H9 (cell line): Measurements from ENCODE around the gene EHD4. TPM values are rescaled to one million over a fixed set of nuclear protein-coding genes. Genes with fewer than 3 reads are reported as not detected.
A peak's percentile ranks its signal among the peaks of the same experiment; 100 is the strongest.

Experiments
- DNase-seq: peaks from one replicate; pipeline ENCODE4 v3.0.0-alpha.2; 2017
- H2AFZ ChIP-seq: one replicate; pipeline ENCODE4 v1.6.1; 2013; ENCODE audit warnings: mild to moderate bottlenecking, low read length, control low read depth, moderate library complexity
- H2AK5ac ChIP-seq: 2 replicates; pipeline ENCODE4 v1.6.1; 2013; ENCODE audit warnings: low read length, control low read depth, mixed read lengths; ENCODE audit not compliant: insufficient read length
- H2BK120ac ChIP-seq: one replicate; pipeline ENCODE4 v1.6.1; 2013; ENCODE audit warnings: low read depth, mild to moderate bottlenecking, low read length, control low read depth, inconsistent platforms; ENCODE audit not compliant: poor library complexity, severe bottlenecking
- H2BK12ac ChIP-seq: 2 replicates; pipeline ENCODE4 v1.6.1; 2013; ENCODE audit warnings: low read length, control low read depth, mixed read lengths, low read depth; ENCODE audit not compliant: insufficient read length
- H2BK15ac ChIP-seq: 2 replicates; pipeline ENCODE4 v1.6.1; 2013; ENCODE audit warnings: low read depth, low read length, control low read depth
- H2BK20ac ChIP-seq: one replicate; pipeline ENCODE4 v1.6.1; 2013; ENCODE audit warnings: low read depth, mild to moderate bottlenecking, low read length, control low read depth, inconsistent platforms; ENCODE audit not compliant: poor library complexity, severe bottlenecking
- H2BK5ac ChIP-seq: 2 replicates; pipeline ENCODE4 v1.6.1; 2013; ENCODE audit warnings: low read length, control low read depth, mixed read lengths; ENCODE audit not compliant: insufficient read length
- H3K14ac ChIP-seq: 2 replicates; pipeline ENCODE4 v1.6.1; 2013; ENCODE audit warnings: low read length, control low read depth; ENCODE audit not compliant: insufficient read depth
- H3K18ac ChIP-seq: 2 replicates; pipeline ENCODE4 v1.6.1; 2013; ENCODE audit warnings: low read depth, mild to moderate bottlenecking, mixed read lengths, low read length, control low read depth; ENCODE audit not compliant: insufficient read length
- H3K23ac ChIP-seq: 2 replicates; pipeline ENCODE4 v1.6.1; 2013; ENCODE audit warnings: low read length, control low read depth, mixed read lengths, low read depth; ENCODE audit not compliant: insufficient read length
- H3K23me2 ChIP-seq: 2 replicates; pipeline ENCODE4 v1.6.1; 2013; ENCODE audit warnings: low read depth, mild to moderate bottlenecking, mixed read lengths, low read length, control low read depth; ENCODE audit not compliant: insufficient read length, poor library complexity, severe bottlenecking
- H3K27ac ChIP-seq: 2 replicates; pipeline ENCODE4 v1.5.1; 2013; ENCODE audit warnings: low read length, control low read depth, mixed read lengths, low read depth; ENCODE audit not compliant: insufficient read length
- H3K27me3 ChIP-seq: 2 replicates; pipeline ENCODE4 v1.6.1; 2013; ENCODE audit warnings: low read length, control low read depth, inconsistent platforms; ENCODE audit not compliant: insufficient read depth
- H3K4ac ChIP-seq: 2 replicates; pipeline ENCODE4 v1.6.1; 2013; ENCODE audit warnings: low read depth, mild to moderate bottlenecking, control low read depth, inconsistent platforms, low read length, moderate library complexity
- H3K4me1 ChIP-seq: 2 replicates; pipeline ENCODE4 v1.6.1; 2013; ENCODE audit warnings: low read length, control low read depth, inconsistent platforms; ENCODE audit not compliant: insufficient read depth
- H3K4me2 ChIP-seq: 2 replicates; pipeline ENCODE4 v1.6.1; 2013; ENCODE audit warnings: low read length, control low read depth, mixed read lengths; ENCODE audit not compliant: insufficient read length, insufficient read depth
- H3K56ac ChIP-seq: 2 replicates; pipeline ENCODE4 v1.6.1; 2013; ENCODE audit warnings: low read depth, mild to moderate bottlenecking, mixed read lengths, low read length, control low read depth; ENCODE audit not compliant: insufficient read length
- H3K79me1 ChIP-seq: 2 replicates; pipeline ENCODE4 v1.6.1; 2013; ENCODE audit warnings: low read depth, mild to moderate bottlenecking, moderate library complexity, low read length, control low read depth, inconsistent platforms; ENCODE audit not compliant: insufficient read depth, poor library complexity, severe bottlenecking
- H3K79me2 ChIP-seq: 2 replicates; pipeline ENCODE4 v1.6.1; 2013; ENCODE audit warnings: low read length, control low read depth, inconsistent platforms; ENCODE audit not compliant: insufficient read depth
- H3K9ac ChIP-seq: 2 replicates; pipeline ENCODE4 v1.6.1; 2013; ENCODE audit warnings: low read length, control low read depth, mixed read lengths; ENCODE audit not compliant: insufficient read length; ENCODE audit errors: extremely low read depth
- H3K9me3 ChIP-seq: one replicate; pipeline ENCODE4 v1.6.1; 2013; ENCODE audit warnings: low read depth, low read length, inconsistent platforms; ENCODE audit not compliant: control insufficient read depth
- H3T11ph ChIP-seq: one replicate; pipeline ENCODE4 v1.6.1; 2013; ENCODE audit warnings: mild to moderate bottlenecking, low read length, control low read depth, inconsistent platforms
- H4K20me1 ChIP-seq: one replicate; pipeline ENCODE4 v1.6.1; 2013; ENCODE audit not compliant: control insufficient read depth, insufficient read length, insufficient read depth
- H4K5ac ChIP-seq: 2 replicates; pipeline ENCODE4 v1.6.1; 2013; ENCODE audit warnings: low read depth, mild to moderate bottlenecking, mixed read lengths, low read length, control low read depth; ENCODE audit not compliant: insufficient read length
- H4K8ac ChIP-seq: replicated peaks from 2 replicates; pipeline ENCODE4 v1.6.1; 2013; ENCODE audit warnings: low read length, control low read depth, mixed read lengths, low read depth; ENCODE audit not compliant: insufficient read length
- H4K91ac ChIP-seq: 2 replicates; pipeline ENCODE4 v1.6.1; 2013; ENCODE audit warnings: low read depth, mild to moderate bottlenecking, moderate library complexity, mixed read lengths, low read length, control low read depth; ENCODE audit not compliant: insufficient read length
- H3K27ac Mint-ChIP-seq, 3 experiments: 2 replicates in 2 of 3; 3 replicates in 1 of 3; pipeline ENCODE4 v1.8.0; 2020 to 2021; ENCODE audit warnings: mixed read lengths in 3 of 3, mild to moderate bottlenecking in 1 of 3, moderate library complexity in 1 of 3
- H3K27me3 Mint-ChIP-seq: 2 replicates; pipeline ENCODE4 v1.8.0; 2021; ENCODE audit warnings: low read depth, mild to moderate bottlenecking, moderate library complexity, mixed read lengths
- H3K36me3 Mint-ChIP-seq, 3 experiments: 2 replicates in 2 of 3; 3 replicates in 1 of 3; pipeline ENCODE4 v1.8.0; 2020 to 2021; ENCODE audit warnings: low read depth in 3 of 3, mixed read lengths in 3 of 3; ENCODE audit not compliant: insufficient read depth in 1 of 3
- H3K4me1 Mint-ChIP-seq, 2 experiments: 2 replicates each; pipeline ENCODE4 v1.8.0; 2020; ENCODE audit warnings: mixed read lengths in 2 of 2
- H3K4me3 Mint-ChIP-seq, 2 experiments: 2 replicates in 1 of 2; 3 replicates in 1 of 2; pipeline ENCODE4 v1.8.0; 2020 to 2021; ENCODE audit warnings: mild to moderate bottlenecking in 2 of 2, mixed read lengths in 2 of 2, moderate library complexity in 1 of 2
- H3K9me3 Mint-ChIP-seq, 2 experiments: 2 replicates in 1 of 2; 3 replicates in 1 of 2; pipeline ENCODE4 v1.8.0; 2020; ENCODE audit warnings: mild to moderate bottlenecking in 2 of 2, mixed read lengths in 2 of 2, moderate library complexity in 1 of 2
- WGBS: extraction: QIAGEN DNeasy Blood & Tissue Kit; methylation state at CpG from one replicate; pipeline ENCODE4 v1.1.7; 2013; ENCODE audit warnings: missing lambda C conversion rate, low lambda C conversion rate, mixed read lengths; ENCODE audit not compliant: insufficient read length; ENCODE audit errors: extremely low coverage; 5-methylcytosine and 5-hydroxymethylcytosine counted together
- total RNA-seq: library from RNA; stranded (reverse); gene quantifications from 2 replicates; pipeline ENCODE4 v1.2.1, GENCODE V29; 2021
- TF ChIP-seq, protein P1 (sequence below): fragments of 200-600 bp; sonication (generic); conservative IDR thresholded peaks from 3 replicates; pipeline ENCODE4 v1.8.0; 2021; ENCODE audit warnings: antibody characterized with exemption, mild to moderate bottlenecking

EHD4 gene
- total RNA-seq, 1 experiment from 2014 or later, result 22.9 TPM

DNA sequence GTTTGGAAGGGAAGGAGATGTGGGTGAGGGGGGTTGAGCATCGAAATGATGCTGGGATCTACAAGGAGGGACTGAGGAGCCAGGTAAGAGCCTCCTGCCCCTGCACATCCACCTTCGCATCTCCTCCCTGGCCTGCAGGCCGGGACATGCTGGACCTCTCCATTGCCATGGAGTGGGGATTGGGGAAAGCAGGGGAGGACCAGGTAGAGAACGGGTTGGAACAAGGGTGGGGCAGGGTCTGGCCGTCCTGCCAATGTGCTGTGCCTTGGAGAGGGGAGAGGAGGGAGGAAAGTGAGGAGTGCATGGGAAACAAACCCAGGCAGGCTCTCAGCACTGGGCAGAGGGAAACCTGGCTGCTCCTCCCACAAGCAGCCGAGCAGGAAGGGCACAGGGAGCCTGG lies 123.2 kb downstream of the EHD4 start:
- H3K9ac ChIP-seq, result no peak overlapping the region
- H3K27ac ChIP-seq, result no peak overlapping the region
- peaks cover 3% of the 10 kb centered on the region for H3K27me3 Mint-ChIP-seq
- H3K9me3 ChIP-seq, result no peaks in the 10 kb centered on the region
- no peak overlapping the region for H3K56ac ChIP-seq
- H3K4me1 Mint-ChIP-seq, result 0 out of 4 replicates have a peak, but pooled peaks cover 0 to 5% of the 10 kb centered on the region in 2 experiments
- no peaks in the 10 kb centered on the region for H3K27me3 ChIP-seq
- no peaks in the 10 kb centered on the region for H3K79me2 ChIP-seq
- H2BK15ac ChIP-seq, result no peak overlapping the region
- H3K79me1 ChIP-seq, result no peaks in the 10 kb centered on the region
- no peak overlapping the region for H3K23ac ChIP-seq
- H4K91ac ChIP-seq, result no peak overlapping the region
- peak overlapping the region; percentile 61 to 92 (median 73); a peak in 3 of 7 replicates for H3K27ac Mint-ChIP-seq
- no peak overlapping the region; the same call in 1 of the 2 replicates for H3K14ac ChIP-seq
- H2AFZ ChIP-seq, result no peak overlapping the region
- DNase-seq, result no peak
- no peaks in the 10 kb centered on the region for H3K9me3 Mint-ChIP-seq
- no peak overlapping the region for H3T11ph ChIP-seq
- peaks cover 3 to 25% (median 21%) of the 10 kb centered on the region in 3 experiments; a peak in 6 of 7 replicates for H3K36me3 Mint-ChIP-seq
- TF ChIP-seq, protein P1, sequence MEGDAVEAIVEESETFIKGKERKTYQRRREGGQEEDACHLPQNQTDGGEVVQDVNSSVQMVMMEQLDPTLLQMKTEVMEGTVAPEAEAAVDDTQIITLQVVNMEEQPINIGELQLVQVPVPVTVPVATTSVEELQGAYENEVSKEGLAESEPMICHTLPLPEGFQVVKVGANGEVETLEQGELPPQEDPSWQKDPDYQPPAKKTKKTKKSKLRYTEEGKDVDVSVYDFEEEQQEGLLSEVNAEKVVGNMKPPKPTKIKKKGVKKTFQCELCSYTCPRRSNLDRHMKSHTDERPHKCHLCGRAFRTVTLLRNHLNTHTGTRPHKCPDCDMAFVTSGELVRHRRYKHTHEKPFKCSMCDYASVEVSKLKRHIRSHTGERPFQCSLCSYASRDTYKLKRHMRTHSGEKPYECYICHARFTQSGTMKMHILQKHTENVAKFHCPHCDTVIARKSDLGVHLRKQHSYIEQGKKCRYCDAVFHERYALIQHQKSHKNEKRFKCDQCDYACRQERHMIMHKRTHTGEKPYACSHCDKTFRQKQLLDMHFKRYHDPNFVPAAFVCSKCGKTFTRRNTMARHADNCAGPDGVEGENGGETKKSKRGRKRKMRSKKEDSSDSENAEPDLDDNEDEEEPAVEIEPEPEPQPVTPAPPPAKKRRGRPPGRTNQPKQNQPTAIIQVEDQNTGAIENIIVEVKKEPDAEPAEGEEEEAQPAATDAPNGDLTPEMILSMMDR, result no peak
- no peak overlapping the region for H4K8ac ChIP-seq
- no peak overlapping the region for H2BK20ac ChIP-seq
- H3K4me1 ChIP-seq, result no peaks in the 10 kb centered on the region
- no peak overlapping the region for H3K4me2 ChIP-seq
- H4K5ac ChIP-seq, result no peak overlapping the region
- no peak overlapping the region for H2BK5ac ChIP-seq
- H2BK120ac ChIP-seq, result no peak overlapping the region
- H3K23me2 ChIP-seq, result peaks cover 3% of the 10 kb centered on the region
- no peaks in the 10 kb centered on the region for H4K20me1 ChIP-seq
- H2AK5ac ChIP-seq, result no peak overlapping the region
- H3K4ac ChIP-seq, result no peak overlapping the region
- H3K18ac ChIP-seq, result no peak overlapping the region
- no CpG with 5 or more reads among the region's 6 CpGs for whole genome bisulfite sequencing
- H2BK12ac ChIP-seq, result no peak overlapping the region
- H3K4me3 Mint-ChIP-seq, result no peak overlapping the region; a peak in 1 of 5 replicates
